Brain microvascular endothelial cell (primary cell): Measurements from ENCODE around the gene STAG1.
"Not testable (repeated sequence)": the region's sequence is repeated elsewhere in the genome, so short reads cannot be mapped to it uniquely, and the experiment has no call there.

ENCODE experiments used
- DNase-seq: peaks from one replicate; pipeline ENCODE4 v3.0.0-alpha.2; 2020
- H3K27ac ChIP-seq: fragments of 250-450 bp; sonication (Bioruptor Pico); 2 replicates; pipeline ENCODE4 v1.5.1; 2020; ENCODE audit warnings: mild to moderate bottlenecking, moderate library complexity
- H3K27me3 ChIP-seq: fragments of 250-450 bp; sonication (Bioruptor Pico); replicated peaks from 2 replicates; pipeline ENCODE4 v1.5.1; 2020; ENCODE audit warnings: mild to moderate bottlenecking
- H3K36me3 ChIP-seq: fragments of 250-450 bp; sonication (Bioruptor Pico); replicated peaks from 2 replicates; pipeline ENCODE4 v1.5.1; 2020; ENCODE audit warnings: mild to moderate bottlenecking
- H3K4me3 ChIP-seq: 2 replicates; pipeline ENCODE4 v1.5.1; 2011; ENCODE audit warnings: low read depth, mild to moderate bottlenecking, control low read depth, low read length, moderate library complexity
- in situ Hi-C: cut with HindIII; loops from 2 replicates; pipeline ENCODE4 v1.10.0; 2017; ENCODE audit warnings: low sequenced_read_pairs, low pct_ligation_motif_present
- TF ChIP-seq, protein P1 (sequence below): IDR thresholded peaks from 2 replicates; pipeline ENCODE4 v1.5.1; 2011; ENCODE audit warnings: low read depth, mild to moderate bottlenecking, moderate library complexity, low read length, control low read depth, inconsistent platforms; ENCODE audit errors: missing control alignments

Gene STAG1

DNA sequence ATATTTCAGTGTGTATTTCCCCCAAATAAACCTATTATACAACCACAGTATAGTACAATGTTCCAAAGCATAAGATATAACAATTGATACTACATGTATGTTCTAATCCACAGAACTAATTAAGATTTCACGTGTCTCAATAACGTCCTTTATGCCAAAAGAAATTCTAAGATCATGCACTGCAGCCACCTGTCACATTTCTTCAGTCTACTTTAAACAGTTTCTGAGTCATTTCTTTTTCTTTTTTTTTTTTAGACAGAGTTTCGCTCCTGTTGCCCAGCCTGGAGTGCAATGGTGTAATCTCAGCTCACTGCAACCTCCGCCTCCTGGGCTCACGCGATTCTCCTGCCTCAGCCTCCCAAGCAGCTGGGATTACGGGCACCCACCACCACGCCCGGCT, 190.2 kb downstream of the STAG1 start:
- in situ Hi-C loops, result no loop called here
- DNase-seq, result no peak
- no peak overlapping the region for H3K4me3 ChIP-seq

DNA sequence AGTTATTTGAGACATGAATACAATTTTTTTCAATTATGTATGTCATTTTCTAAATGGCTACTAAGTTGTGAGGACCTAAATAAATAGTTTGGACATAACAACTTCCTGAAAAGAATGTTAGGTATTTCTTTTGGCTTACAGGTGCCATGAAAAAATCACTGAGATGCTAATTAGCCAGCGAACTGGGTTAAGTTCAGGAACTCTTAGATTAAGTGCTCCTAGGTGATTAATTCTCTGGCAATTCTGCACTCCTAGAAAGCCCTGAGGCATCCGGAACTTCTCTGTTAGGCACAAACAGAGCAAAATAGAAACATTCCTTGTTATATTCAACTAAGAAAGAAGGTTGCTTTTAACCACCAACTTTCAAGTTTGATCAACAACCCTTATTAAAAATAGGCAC, 192.3 kb downstream of the STAG1 start:
- Histone ChIP-seq H3K27ac (no peak overlapping the region), H3K4me3 (no peak overlapping the region), H3K27me3 (no peaks in the 10 kb centered on the region), H3K36me3 (no peaks in the 10 kb centered on the region)
- no peak for DNase-seq
- TF ChIP-seq, protein P1, sequence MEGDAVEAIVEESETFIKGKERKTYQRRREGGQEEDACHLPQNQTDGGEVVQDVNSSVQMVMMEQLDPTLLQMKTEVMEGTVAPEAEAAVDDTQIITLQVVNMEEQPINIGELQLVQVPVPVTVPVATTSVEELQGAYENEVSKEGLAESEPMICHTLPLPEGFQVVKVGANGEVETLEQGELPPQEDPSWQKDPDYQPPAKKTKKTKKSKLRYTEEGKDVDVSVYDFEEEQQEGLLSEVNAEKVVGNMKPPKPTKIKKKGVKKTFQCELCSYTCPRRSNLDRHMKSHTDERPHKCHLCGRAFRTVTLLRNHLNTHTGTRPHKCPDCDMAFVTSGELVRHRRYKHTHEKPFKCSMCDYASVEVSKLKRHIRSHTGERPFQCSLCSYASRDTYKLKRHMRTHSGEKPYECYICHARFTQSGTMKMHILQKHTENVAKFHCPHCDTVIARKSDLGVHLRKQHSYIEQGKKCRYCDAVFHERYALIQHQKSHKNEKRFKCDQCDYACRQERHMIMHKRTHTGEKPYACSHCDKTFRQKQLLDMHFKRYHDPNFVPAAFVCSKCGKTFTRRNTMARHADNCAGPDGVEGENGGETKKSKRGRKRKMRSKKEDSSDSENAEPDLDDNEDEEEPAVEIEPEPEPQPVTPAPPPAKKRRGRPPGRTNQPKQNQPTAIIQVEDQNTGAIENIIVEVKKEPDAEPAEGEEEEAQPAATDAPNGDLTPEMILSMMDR, result no peak
- in situ Hi-C loops, result no loop called here

More for the DNA sequence above, 190.2 kb downstream of the STAG1 start:
- TF ChIP-seq, protein P1, result no peak
- Histone ChIP-seq H3K36me3 (no peaks in the 10 kb centered on the region), H3K27ac (no peak overlapping the region), H3K27me3 (no peaks in the 10 kb centered on the region)

DNA sequence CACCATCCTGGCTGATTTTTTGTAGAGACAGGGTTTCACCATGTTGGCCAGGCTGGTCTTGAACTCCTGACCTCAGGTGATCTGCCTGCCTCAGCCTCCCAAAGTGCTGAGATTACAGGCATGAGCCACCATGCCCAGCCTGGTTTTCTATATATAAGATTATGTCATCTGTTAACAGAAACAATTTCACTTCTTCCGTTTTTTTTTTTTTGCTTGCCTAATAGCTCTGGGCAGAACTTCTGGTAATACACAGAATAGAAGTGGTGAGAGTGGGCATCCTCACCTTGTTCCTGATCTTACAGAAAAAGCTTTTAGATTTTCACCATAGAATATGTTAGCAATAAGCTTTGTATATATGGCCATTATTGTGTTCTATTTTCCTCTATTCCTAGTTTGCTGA, 202.7 kb downstream of the STAG1 start:
- H3K36me3 ChIP-seq, H3K4me3 ChIP-seq, H3K27me3 ChIP-seq, H3K27ac ChIP-seq, DNase-seq, in situ Hi-C loops: not testable (repeated sequence)

DNA sequence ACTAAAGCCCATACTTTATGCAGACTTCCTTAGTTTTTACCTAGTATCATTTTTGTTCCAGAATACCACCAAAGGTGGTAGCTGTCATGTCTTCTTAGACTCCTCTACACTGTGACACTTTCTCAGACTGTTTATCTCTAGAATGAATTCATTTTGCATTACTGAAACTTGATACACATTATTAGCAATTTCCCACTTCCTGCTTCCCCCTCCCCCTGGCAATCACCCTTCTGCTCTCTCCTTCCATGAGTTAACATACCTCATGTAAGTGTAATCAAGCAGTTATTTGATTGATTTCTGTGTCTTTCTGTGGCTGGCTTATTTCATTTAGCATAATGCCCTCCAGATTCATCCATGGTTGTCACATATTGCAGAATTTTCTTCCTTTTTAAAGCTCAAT, 204.9 kb downstream of the STAG1 start:
- Histone ChIP-seq H3K27ac (no peak overlapping the region), H3K36me3 (no peaks in the 10 kb centered on the region), H3K27me3 (no peaks in the 10 kb centered on the region), H3K4me3 (no peak overlapping the region)
- in situ Hi-C loops, result no loop called here
- TF ChIP-seq, protein P1, result no peak
- DNase-seq, result no peak

GRCh38 chr3:136546720-136547119, 205.5 kb downstream of the STAG1 start:
- Histone ChIP-seq H3K4me3 (no peak overlapping the region), H3K36me3 (no peaks in the 10 kb centered on the region), H3K27ac (no peak overlapping the region), H3K27me3 (no peaks in the 10 kb centered on the region)
- TF ChIP-seq, protein P1, result peak; percentile 14
- in situ Hi-C loops, result no loop called here
- DNase-seq, result no peak

GRCh38 chr3:136545664-136546268, 206.4 kb downstream of the STAG1 start:
- TF ChIP-seq, protein P1, result peak; percentile 14
- Histone ChIP-seq H3K4me3 (no peak overlapping the region), H3K27ac (no peak overlapping the region), H3K36me3 (no peaks in the 10 kb centered on the region), H3K27me3 (no peaks in the 10 kb centered on the region)
- in situ Hi-C loops, result no loop called here
- DNase-seq, result no peak
